ENCODE data around the gene AHRR.

DNA sequence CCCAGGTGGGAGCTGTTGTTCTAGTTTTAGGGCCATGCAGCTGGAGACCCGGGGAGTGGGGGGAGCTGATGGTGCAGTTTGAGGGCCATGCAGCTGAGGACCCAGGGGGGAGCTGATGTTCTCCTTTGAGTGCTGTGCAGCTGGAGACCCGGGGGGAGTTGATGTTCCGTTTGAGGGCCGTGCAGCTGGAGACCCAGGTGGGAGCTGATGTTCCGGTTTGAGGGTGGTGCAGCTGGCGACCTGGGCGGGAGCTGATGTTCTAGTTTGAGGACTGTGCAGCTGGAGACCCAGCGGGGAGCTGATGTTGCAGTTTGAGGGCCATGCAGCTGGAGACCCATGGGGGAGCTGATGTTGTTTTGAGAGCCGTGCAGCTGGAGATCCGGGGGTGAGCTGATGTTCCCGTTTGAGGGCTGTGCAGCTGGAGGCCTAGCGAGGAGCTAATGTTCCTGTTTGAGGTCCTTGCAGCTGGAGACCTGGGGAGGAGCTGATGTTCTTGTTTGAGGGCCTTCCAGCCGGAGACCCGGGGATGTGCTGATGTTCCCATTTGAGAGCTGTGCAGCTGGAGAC is 35.4 kb upstream of the AHRR start:
- TF ChIP-seq, protein P1, sequence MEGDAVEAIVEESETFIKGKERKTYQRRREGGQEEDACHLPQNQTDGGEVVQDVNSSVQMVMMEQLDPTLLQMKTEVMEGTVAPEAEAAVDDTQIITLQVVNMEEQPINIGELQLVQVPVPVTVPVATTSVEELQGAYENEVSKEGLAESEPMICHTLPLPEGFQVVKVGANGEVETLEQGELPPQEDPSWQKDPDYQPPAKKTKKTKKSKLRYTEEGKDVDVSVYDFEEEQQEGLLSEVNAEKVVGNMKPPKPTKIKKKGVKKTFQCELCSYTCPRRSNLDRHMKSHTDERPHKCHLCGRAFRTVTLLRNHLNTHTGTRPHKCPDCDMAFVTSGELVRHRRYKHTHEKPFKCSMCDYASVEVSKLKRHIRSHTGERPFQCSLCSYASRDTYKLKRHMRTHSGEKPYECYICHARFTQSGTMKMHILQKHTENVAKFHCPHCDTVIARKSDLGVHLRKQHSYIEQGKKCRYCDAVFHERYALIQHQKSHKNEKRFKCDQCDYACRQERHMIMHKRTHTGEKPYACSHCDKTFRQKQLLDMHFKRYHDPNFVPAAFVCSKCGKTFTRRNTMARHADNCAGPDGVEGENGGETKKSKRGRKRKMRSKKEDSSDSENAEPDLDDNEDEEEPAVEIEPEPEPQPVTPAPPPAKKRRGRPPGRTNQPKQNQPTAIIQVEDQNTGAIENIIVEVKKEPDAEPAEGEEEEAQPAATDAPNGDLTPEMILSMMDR (conservative IDR thresholded peaks at IDR 0.05; ENCODE audit: low read depth, low read length): no peak
- no peak for TF ChIP-seq EZH2 (IDR thresholded peaks at IDR 0.05; ENCODE audit: low read length, unreplicated experiment)
